Myocyte (in vitro differentiated cells): ENCODE data around the gene MRPL40. TPM values are rescaled to one million over a fixed set of nuclear protein-coding genes. Genes with fewer than 3 reads are reported as not detected.
A peak's percentile ranks its signal among the peaks of the same experiment; 100 is the strongest.

Source experiments
- DNase-seq: peaks from one replicate; pipeline ENCODE4 v3.0.0-alpha.2; 2012; ENCODE audit warnings: low read depth
- total RNA-seq: library from RNA; depleted of rRNA; stranded (reverse); fragments of >200 nt; gene quantifications from 2 replicates; pipeline ENCODE4 v1.2.3, GENCODE V29; 2014

Gene MRPL40
- total RNA-seq, 1 donor from 2014 or later: 38.7 TPM

GRCh38 chr22:19461506-19461905, 29.2 kb downstream of the MRPL40 start:
- no peak for DNase-seq

GRCh38 chr22:19463008-19463407, 30.7 kb downstream of the MRPL40 start:
- no peak for DNase-seq

GRCh38 chr22:19463491-19464469, 31.4 kb downstream of the MRPL40 start:
- DNase-seq: peak; percentile 94

GRCh38 chr22:19464546-19464945, 32.2 kb downstream of the MRPL40 start:
- DNase-seq: no peak

- DNase-seq: no peak
Observed at GRCh38 chr22:19464975-19465374, 32.6 kb downstream of the MRPL40 start.

- DNase-seq: peak; percentile 66
Observed at GRCh38 chr22:19466126-19466716, 33.9 kb downstream of the MRPL40 start.

GRCh38 chr22:19466848-19467752, 34.8 kb downstream of the MRPL40 start:
- no peak for DNase-seq

- no peak for DNase-seq
Observed at GRCh38 chr22:19467912-19468311, 35.6 kb downstream of the MRPL40 start.

GRCh38 chr22:19469421-19469820, 37.1 kb downstream of the MRPL40 start:
- DNase-seq: no peak

- DNase-seq: no peak
Observed at GRCh38 chr22:19470010-19470409, 37.7 kb downstream of the MRPL40 start.

- peak; percentile 30 for DNase-seq
Observed at GRCh38 chr22:19471572-19471971, 39.2 kb downstream of the MRPL40 start.

GRCh38 chr22:19472233-19472632, 39.9 kb downstream of the MRPL40 start:
- no peak for DNase-seq

- DNase-seq: peak; percentile 81
Observed at GRCh38 chr22:19473578-19473977, 41.2 kb downstream of the MRPL40 start.

- DNase-seq: no peak
Observed at GRCh38 chr22:19476023-19476422, 43.7 kb downstream of the MRPL40 start.

- no peak for DNase-seq
Observed at GRCh38 chr22:19477321-19478044, 45.1 kb downstream of the MRPL40 start.

- no peak for DNase-seq
Observed at GRCh38 chr22:19478045-19478900, 45.9 kb downstream of the MRPL40 start.

GRCh38 chr22:19478901-19479354, 46.6 kb downstream of the MRPL40 start, which contains the start of gene UFD1:
Gene UFD1, minus strand, starts transcription at chr22:19479193. Its CDS starts 108 bp downstream, at chr22:19479085.
- peak; percentile 88 for DNase-seq

- peak; percentile 99 for DNase-seq
Observed at GRCh38 chr22:19479355-19480172, 47.2 kb downstream of the MRPL40 start, which contains the start of gene CDC45. Gene CDC45, plus strand, starts transcription at chr22:19479920. Its CDS starts 49 bp downstream, at chr22:19479969.
